HCEC 1CT (cell line): ENCODE measurements around the gene SIVA1.
A peak's percentile ranks its signal among the peaks of the same experiment; 100 is the strongest.

Experiments used
- DNase-seq: peaks from one replicate; pipeline ENCODE4 v3.0.0-alpha.2; 2017

The SIVA1 gene

GRCh38 chr14:104752735-104753527 lies at the start of gene SIVA1:
SIVA1 (plus strand) TSS chr14:104753147; CDS start chr14:104753202, 55 bp downstream.
- peak; percentile 100 for DNase-seq

GRCh38 chr14:104703269-104703668 lies 49.7 kb upstream of the SIVA1 start:
- no peak for DNase-seq

GRCh38 chr14:104704252-104704651 lies 48.7 kb upstream of the SIVA1 start:
- DNase-seq: no peak

- no peak for DNase-seq
These were observed 47.5 kb upstream of the SIVA1 start for GRCh38 chr14:104705340-104706047.

- DNase-seq: no peak
These were observed 46.0 kb upstream of the SIVA1 start for GRCh38 chr14:104706733-104707607.

- DNase-seq: no peak
These were observed 45.0 kb upstream of the SIVA1 start for GRCh38 chr14:104707608-104708595.

GRCh38 chr14:104708606-104709268 lies 44.2 kb upstream of the SIVA1 start:
- DNase-seq: peak; percentile 38

GRCh38 chr14:104709387-104710039 lies 43.4 kb upstream of the SIVA1 start:
- DNase-seq: no peak

- no peak for DNase-seq
These were observed 42.7 kb upstream of the SIVA1 start for GRCh38 chr14:104710071-104710735.

GRCh38 chr14:104712881-104713734 lies 39.8 kb upstream of the SIVA1 start:
- no peak for DNase-seq

GRCh38 chr14:104714066-104714465 lies 38.9 kb upstream of the SIVA1 start:
- DNase-seq: no peak

- no peak for DNase-seq
These were observed 38.3 kb upstream of the SIVA1 start for GRCh38 chr14:104714681-104715080.

- no peak for DNase-seq
These were observed 37.5 kb upstream of the SIVA1 start for GRCh38 chr14:104715416-104715815.

GRCh38 chr14:104715871-104716270 lies 37.1 kb upstream of the SIVA1 start:
- no peak for DNase-seq

GRCh38 chr14:104717137-104717536 lies 35.8 kb upstream of the SIVA1 start:
- no peak for DNase-seq

- no peak for DNase-seq
These were observed 35.3 kb upstream of the SIVA1 start for GRCh38 chr14:104717646-104718045.

GRCh38 chr14:104718147-104718546 lies 34.8 kb upstream of the SIVA1 start:
- no peak for DNase-seq

GRCh38 chr14:104718871-104719270 lies 34.1 kb upstream of the SIVA1 start:
- no peak for DNase-seq

GRCh38 chr14:104719343-104719742 lies 33.6 kb upstream of the SIVA1 start:
- no peak for DNase-seq
